SKM-1 treated with dmso at 0.1 percent for 144 hours (cell line): ENCODE measurements around the gene IFRD2.
"Not testable (repeated sequence)": the region's sequence is repeated elsewhere in the genome, so short reads cannot be mapped to it uniquely, and the experiment has no call there.

Experiments
- DNase-seq: peaks from one replicate; lab custom pipeline; 2025; ENCODE audit not compliant: unreplicated experiment; lab: John Stamatoyannopoulos, UW

IFRD2 gene

GRCh38 chr3:50324351-50325112 is 32.3 kb upstream of the IFRD2 start:
- DNase-seq = no peak

- DNase-seq = no peak
Measured at GRCh38 chr3:50323614-50324199, 31.5 kb upstream of the IFRD2 start.

- no peak for DNase-seq
Measured at GRCh38 chr3:50323092-50323600, 30.9 kb upstream of the IFRD2 start.

DNA sequence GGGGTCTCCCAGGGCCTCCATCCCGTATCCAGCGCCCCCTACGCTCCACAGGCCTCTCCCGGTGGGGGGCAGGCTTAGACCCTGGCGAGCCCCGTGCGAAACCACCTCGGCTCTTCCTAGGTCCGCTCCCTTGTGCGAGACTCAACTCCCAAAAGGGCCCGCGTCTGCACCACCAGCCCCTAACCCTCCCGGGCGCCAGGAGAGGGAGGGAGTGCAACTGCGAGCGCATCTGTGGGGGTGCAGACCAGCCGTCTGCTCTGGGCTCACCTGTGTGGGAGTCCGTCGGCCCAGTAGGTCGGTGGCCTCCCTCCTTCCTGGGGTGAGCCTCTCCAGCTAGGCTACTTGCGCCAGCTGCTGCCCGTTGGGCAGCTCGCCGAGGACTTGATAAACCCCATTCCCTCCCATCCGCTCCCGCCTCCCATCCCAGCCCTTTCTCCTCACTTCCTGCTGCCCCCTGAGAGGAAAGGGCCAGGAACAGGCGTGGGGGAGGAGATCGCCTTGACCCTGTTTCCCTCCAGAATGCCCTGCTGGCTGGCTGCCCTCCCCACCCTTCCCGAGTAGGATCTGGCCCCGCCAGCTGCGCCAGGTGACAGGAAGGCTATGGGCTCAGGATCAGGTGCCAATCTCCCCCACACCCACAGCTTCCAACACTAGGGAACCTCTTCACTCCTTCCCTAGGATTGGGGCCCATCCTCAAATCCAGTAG is 30.3 kb upstream of the IFRD2 start, which contains the start of gene HYAL2:
Gene HYAL2 (minus strand): TSS at position 360 of the 706 bp plus-strand sequence. CDS start 2,256 bp downstream, outside the sequence.
- DNase-seq = no peak

- no peak for DNase-seq
Measured at GRCh38 chr3:50322115-50322385, 29.8 kb upstream of the IFRD2 start.

DNA sequence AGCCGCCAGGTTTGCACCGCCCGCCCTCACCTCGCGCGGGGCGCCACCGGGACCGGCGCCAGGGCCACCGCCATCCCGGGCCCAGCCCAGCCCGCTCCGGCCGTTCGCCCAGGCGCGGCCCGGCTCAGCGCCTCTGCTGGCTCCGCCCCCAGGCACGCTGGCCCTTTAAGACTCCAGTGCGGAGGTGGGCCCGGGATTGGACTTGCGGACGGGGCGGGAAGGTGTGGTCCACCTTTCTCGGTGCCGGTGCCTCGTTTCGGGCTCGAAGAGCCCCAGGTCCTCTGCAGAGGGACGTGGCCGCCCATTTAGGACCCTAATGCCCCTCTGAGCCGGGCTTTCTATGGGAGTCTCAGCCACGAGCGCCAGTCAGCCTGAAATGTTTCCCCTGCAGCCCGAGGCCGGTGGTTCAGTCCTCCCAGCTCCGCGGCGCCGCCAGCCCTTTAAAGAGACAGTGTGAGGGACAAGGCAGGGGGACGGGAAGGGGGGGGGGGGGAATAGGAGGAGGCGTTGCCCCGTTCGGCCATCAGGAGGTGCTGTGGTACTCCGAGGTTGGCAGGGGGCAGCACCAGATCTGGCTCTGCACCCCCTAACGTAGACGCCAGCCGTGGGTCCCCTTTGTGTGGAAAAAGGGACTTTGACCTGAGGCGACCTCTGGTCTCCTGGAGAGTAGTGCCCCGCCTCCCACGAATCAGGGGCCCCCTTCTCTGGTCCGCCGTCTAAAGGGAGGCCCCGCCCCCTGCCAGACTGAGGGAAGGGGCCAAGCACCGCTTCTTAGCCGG is 29.3 kb upstream of the IFRD2 start:
- DNase-seq = peak; percentile 90

GRCh38 chr3:50320853-50321335 is 28.7 kb upstream of the IFRD2 start:
- DNase-seq = peak; percentile 44

GRCh38 chr3:50319894-50320625 is 27.8 kb upstream of the IFRD2 start:
- DNase-seq = no peak

DNA sequence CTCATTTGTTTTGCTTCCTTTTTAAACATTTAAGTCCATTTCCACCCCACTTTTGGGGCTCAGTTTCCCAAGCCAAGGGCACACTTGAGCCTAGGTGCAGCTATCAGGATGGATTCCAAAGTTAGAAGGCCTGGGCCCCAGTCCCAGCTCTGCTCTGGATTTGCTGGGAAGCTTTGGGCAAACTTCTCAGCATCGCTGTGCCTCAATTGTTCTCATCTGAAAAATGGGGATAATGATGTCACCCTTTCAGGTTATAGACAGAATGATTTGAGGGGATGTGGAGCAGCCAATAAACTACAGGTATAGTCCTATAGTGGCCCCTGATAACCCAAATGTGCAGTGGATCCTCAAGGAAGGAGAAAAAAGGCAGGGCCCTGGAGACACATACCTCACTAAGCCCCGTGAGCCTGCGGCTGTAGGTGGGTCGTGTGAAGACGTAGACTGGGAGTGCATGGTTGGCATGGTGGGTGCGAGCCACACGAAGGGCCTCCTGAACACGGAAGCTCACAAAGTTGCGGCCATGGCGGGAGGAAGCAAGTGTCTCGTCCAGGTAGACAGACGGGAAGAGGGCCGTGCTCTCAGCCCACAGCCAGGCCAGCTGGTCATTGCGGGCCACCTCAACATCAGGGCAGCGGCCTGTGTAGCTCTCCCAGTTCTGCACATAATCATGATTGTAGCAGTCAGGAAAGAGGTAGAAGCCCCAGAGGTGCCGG is 27.1 kb upstream of the IFRD2 start:
- DNase-seq = no peak

- DNase-seq = no peak
Measured at GRCh38 chr3:50318615-50319014, 26.4 kb upstream of the IFRD2 start.

GRCh38 chr3:50318163-50318562 is 25.9 kb upstream of the IFRD2 start:
- DNase-seq = no peak

- DNase-seq = no peak
Measured at GRCh38 chr3:50317300-50317699, 25.1 kb upstream of the IFRD2 start.

- DNase-seq = no peak
Measured at GRCh38 chr3:50316657-50317242, 24.5 kb upstream of the IFRD2 start.

DNA sequence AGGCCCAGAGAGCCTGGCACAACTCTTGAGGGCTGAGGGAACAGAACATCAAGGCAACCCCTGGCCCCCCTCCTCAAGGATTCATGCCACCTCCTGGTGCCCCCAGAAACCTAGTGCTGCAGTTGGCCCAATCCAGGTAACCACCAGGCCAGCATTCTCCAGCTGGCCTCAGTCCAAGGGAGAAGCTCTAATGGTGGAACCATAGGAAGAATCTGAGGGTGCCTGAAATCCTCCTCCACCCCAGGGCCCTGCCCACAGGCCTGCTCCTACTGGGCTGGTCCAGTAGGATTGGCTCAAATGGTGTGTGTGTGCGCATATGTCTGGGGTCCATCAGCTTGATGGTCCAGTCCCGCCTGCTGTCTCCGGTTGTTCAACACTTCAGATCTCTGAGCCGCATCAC is 22.6 kb upstream of the IFRD2 start:
- DNase-seq = no peak

GRCh38 chr3:50314342-50314741 is 22.1 kb upstream of the IFRD2 start:
- no peak for DNase-seq

GRCh38 chr3:50312041-50312440 is 19.8 kb upstream of the IFRD2 start:
- DNase-seq = not testable (repeated sequence)

GRCh38 chr3:50304601-50305000 is 12.4 kb upstream of the IFRD2 start:
- DNase-seq = no peak

DNA sequence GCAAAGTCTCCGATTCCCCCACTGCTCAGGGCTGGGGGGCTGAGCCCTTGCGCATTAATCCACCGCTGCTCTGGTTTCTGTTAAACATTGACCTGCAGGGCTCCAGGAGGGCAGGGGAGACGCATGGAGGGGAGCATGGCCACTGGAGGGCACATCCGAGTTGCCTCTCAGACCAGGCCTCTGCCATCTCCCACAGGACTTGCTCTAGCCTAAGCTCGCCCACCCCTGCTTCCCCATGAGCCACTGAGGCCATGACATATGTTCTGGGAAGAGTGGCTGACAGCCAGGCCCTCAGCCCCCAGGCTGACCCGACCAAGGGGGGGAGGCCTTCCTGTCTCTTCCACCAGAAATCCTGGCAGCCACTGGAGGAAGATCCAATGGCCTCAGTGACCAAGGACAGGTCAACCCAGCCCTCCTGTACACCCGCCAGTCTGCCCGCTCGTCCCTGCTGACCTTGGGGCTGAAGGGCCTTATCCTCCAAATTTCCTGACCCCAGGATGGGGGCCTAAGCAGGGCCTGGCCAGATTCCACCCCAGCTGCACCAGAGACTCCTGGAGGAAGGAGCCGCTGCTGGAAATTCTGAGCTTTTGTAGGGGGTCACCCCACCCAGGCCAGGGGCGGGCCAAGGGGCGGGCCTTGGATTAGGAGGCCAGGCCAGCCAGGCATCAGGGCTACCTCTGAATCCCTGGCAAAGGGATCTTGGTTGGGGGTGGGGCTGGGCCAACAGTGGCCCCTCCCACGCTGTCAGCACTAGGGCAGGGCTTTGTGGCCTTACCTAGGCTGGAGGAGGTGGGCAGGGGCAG is 11.0 kb upstream of the IFRD2 start, which contains the start of gene HYAL1:
Gene HYAL1 (minus strand): TSS at position 562 of the 803 bp plus-strand sequence. CDS start 618 bp downstream, outside the sequence.
- no peak for DNase-seq
